Esophagus (tissue), 2 donors: Measurements from ENCODE around the gene MDGA2. TPM values are rescaled to one million over a fixed set of nuclear protein-coding genes. Genes with fewer than 3 reads are reported as not detected.

Experiments used
- H3K27ac ChIP-seq, 2 donors: one replicate each; pipeline ENCODE4 v1.5.1; 2013; ENCODE audit warnings: low read depth in 2 of 2, mild to moderate bottlenecking in 2 of 2, inconsistent platforms in 1 of 2, low read length in 1 of 2, moderate library complexity in 1 of 2
- H3K27me3 ChIP-seq, 2 donors: one replicate each; pipeline ENCODE4 v1.6.1; 2013; ENCODE audit warnings: low read length in 2 of 2, control low read depth in 1 of 2, mild to moderate bottlenecking in 1 of 2; ENCODE audit not compliant: insufficient read depth in 2 of 2, control insufficient read depth in 1 of 2
- H3K36me3 ChIP-seq, 2 donors: one replicate each; pipeline ENCODE4 v1.6.1; 2013; ENCODE audit warnings: low read length in 1 of 2; ENCODE audit not compliant: control insufficient read depth in 2 of 2, insufficient read depth in 2 of 2
- H3K4me1 ChIP-seq, 2 donors: one replicate each; pipeline ENCODE4 v1.6.1; 2013; ENCODE audit warnings: low read length in 1 of 2; ENCODE audit not compliant: control insufficient read depth in 2 of 2, insufficient read depth in 2 of 2
- H3K4me3 ChIP-seq, 2 donors: one replicate each; pipeline ENCODE4 v1.5.1; 2013; ENCODE audit warnings: low read length in 2 of 2, mild to moderate bottlenecking in 2 of 2, low read depth in 1 of 2, moderate library complexity in 1 of 2
- H3K9me3 ChIP-seq, 2 donors: one replicate each; pipeline ENCODE4 v1.6.1; 2013; ENCODE audit warnings: mild to moderate bottlenecking in 2 of 2, low read depth in 1 of 2, low read length in 1 of 2, moderate library complexity in 1 of 2; ENCODE audit not compliant: control insufficient read depth in 2 of 2, insufficient read depth in 1 of 2
- WGBS, 2 donors: extraction: QIAGEN DNeasy Blood & Tissue Kit; methylation state at CpG; one replicate each; pipeline ENCODE4 v1.1.7; 2013; 5-methylcytosine and 5-hydroxymethylcytosine counted together
- polyA plus RNA-seq, 2 donors: library from polyadenylated mRNA; stranded (reverse); fragments of 200-250 nt; gene quantifications; one replicate each; pipeline ENCODE4 v1.2.3, GENCODE V29; 2013
- donor health status: healthy with polysubstance abuse.
- donor health status: Bipolar disorder and iron deficiency.

MDGA2 gene
- polyA plus RNA-seq, 2 donors = not detected

DNA sequence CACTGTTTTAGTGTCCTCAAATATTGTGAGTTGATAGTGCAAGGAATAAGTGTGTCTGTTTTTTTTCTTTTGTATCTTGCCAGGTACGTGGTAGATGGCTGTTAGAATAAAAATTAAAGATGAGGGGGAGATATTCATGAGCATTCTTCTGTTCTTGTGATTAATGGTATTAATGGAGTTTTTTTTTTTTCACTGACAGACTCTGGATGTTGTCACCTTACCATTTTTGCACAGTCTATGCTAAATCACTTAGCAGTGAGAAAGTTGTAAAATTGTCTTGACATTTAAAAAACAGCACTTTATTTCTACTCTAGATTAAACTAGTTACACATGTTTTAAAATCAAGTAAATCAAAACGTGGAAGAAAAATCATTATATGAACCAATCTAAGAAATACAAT, 204.3 kb downstream of the MDGA2 start:
- H3K27ac ChIP-seq = no peak overlapping the region
- 34 to 45% methylated on average over 2 of the region's 2 CpGs for WGBS, 2 donors
- H3K9me3 ChIP-seq = no peaks in the 10 kb centered on the region
- no peaks in the 10 kb centered on the region for H3K27me3 ChIP-seq
- H3K4me1 ChIP-seq = no peaks in the 10 kb centered on the region
- H3K4me3 ChIP-seq = no peak overlapping the region
- H3K36me3 ChIP-seq = no peaks in the 10 kb centered on the region

DNA sequence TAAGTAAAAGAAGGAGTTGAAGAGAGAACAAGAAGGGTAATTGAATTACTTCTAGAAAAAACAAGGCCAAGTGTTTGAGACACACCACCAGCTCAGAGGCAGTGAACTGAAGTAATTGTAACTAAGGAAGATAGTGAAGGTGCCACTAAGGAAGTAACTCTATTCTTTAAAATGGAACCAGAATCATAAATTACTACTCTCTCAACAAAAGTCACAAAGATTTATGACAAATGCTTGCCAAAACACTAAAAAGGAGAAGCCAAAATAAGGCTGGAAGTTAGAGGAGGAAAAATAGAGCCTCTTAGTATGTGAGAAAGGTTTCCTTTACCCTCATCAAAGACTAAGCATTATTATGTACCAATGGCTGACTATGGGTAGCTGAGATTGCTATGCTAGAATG, 208.5 kb downstream of the MDGA2 start:
- H3K4me1 ChIP-seq = no peaks in the 10 kb centered on the region
- H3K9me3 ChIP-seq = no peaks in the 10 kb centered on the region
- H3K27ac ChIP-seq = no peak overlapping the region
- no peaks in the 10 kb centered on the region for H3K27me3 ChIP-seq
- no peak overlapping the region for H3K4me3 ChIP-seq
- no peaks in the 10 kb centered on the region for H3K36me3 ChIP-seq

DNA sequence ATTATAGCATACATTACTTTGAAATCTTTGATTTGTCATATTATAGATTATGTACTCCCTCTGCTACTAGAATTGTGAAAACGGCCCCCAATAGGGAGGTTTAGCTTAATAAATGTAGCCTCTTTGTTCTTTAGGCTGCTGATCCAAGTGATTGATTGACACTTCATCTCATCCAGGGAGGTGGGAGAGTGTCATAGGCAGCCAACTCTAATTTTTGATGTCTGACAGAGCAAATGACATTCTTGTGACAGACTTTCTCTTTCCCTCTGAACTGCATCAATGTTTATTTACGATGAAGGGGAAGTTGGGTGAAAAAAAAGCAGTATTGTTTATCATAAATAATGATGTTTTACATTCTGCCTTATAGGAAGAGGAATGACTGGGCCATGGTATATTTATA, 221.4 kb downstream of the MDGA2 start:
- Histone ChIP-seq H3K27me3 (no peaks in the 10 kb centered on the region), H3K27ac (no peak overlapping the region), H3K4me3 (no peak overlapping the region), H3K36me3 (no peaks in the 10 kb centered on the region), H3K9me3 (no peaks in the 10 kb centered on the region), H3K4me1 (no peaks in the 10 kb centered on the region)
- WGBS, 2 donors = 56 to 63% methylated on average over 2 of the region's 2 CpGs

DNA sequence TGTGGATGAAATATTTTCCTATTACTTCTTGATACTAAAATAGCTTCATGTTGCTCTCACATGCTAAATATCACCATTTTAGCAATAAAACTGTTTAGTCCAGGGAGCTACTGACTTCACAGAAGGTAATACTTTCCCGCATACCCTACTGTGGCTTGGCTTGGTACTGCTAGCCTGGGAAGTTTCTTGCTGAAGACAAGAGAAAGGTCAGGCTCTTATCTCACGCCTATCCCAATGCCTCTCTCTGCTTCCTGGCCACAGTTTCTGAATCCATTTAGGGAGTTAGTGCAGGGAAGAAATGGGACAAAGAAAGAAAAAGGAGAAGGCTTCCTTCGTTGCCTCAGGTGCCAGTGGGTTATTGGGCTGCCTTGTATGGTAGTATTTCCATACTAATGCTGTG, 228.3 kb downstream of the MDGA2 start:
- H3K4me1 ChIP-seq = no peaks in the 10 kb centered on the region
- WGBS, 2 donors = 62 to 63% methylated on average over 3 of the region's 3 CpGs
- H3K4me3 ChIP-seq = no peak overlapping the region
- no peak overlapping the region for H3K27ac ChIP-seq
- no peaks in the 10 kb centered on the region for H3K27me3 ChIP-seq
- H3K9me3 ChIP-seq = no peaks in the 10 kb centered on the region
- no peaks in the 10 kb centered on the region for H3K36me3 ChIP-seq

DNA sequence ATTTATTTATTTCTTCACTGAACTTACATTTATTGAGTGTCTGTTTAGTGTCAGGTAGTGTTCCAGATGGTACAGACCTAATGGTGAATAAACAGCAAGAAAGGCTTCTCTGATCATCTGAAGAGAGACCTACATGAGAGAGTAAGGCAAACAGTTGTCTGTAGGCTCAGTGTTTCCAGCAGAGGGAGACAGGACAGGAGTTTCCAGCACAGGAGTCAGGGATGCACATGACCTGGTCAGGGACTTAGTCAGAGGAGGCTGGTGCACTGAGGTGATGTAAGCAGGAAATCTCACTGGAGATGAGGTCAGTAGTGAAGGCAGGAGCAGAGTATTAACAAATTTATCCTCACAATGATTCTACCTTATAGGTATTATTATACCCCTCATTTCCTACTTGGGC, 233.2 kb downstream of the MDGA2 start:
- Histone ChIP-seq H3K36me3 (no peaks in the 10 kb centered on the region), H3K9me3 (peaks cover 0 to 3% of the 10 kb centered on the region in 2 donors), H3K27me3 (no peaks in the 10 kb centered on the region), H3K4me1 (no peaks in the 10 kb centered on the region), H3K4me3 (no peak overlapping the region), H3K27ac (no peak overlapping the region)

DNA sequence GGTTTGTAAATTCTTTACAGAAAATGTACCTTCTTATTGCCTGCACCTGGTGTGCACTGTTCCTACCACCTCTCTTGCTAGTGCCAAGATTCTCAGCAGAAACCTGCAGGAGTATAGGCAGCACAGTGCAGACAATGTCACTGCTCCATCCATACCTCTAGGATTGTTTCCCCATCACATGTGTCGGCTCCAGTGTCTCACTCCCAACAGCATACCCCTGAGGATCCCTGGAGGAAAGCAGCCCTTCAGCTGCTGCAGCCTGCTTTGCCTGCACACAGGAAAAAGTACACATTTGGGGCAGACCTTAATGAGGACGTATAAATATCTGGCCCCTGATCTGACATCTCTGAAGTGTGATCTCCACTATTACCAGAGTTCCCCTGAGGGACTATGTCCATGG, 235.5 kb downstream of the MDGA2 start:
- Histone ChIP-seq H3K36me3 (no peaks in the 10 kb centered on the region), H3K27ac (no peak overlapping the region), H3K9me3 (peaks cover 0 to 3% of the 10 kb centered on the region in 2 donors), H3K4me3 (no peak overlapping the region), H3K27me3 (no peaks in the 10 kb centered on the region), H3K4me1 (no peaks in the 10 kb centered on the region)
- WGBS, 2 donors = 67% methylated on average over 2 of the region's 2 CpGs

DNA sequence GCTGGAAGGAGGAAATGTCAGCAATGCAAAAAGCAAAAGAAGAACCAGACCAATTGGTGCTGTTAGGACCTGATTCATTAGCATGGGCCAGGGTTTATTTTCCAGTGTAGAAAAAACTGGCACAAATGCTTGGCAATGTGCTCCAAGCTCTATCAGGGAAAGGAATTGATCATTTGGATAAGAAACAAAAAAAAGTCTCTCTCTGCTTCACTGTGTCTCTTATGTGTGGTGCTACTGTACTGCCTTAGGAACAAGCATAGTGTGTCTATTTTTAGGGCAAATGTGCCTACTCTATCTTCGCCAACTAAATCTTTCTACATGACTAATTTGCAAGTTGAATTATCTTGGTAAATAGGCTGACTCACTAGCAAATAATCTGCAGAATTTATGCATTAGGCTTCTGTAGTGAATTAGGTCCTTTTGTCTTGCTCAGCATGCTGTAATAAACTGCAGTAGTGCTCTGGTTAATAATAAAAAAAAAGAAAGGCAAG, 236.7 kb downstream of the MDGA2 start:
- Histone ChIP-seq H3K4me3 (no peak overlapping the region), H3K27me3 (no peaks in the 10 kb centered on the region), H3K27ac (no peak overlapping the region), H3K4me1 (no peaks in the 10 kb centered on the region), H3K36me3 (no peaks in the 10 kb centered on the region), H3K9me3 (peaks cover 0 to 3% of the 10 kb centered on the region in 2 donors)
- 29 to 37% methylated on average over 1 of the region's 1 CpG for WGBS, 2 donors

DNA sequence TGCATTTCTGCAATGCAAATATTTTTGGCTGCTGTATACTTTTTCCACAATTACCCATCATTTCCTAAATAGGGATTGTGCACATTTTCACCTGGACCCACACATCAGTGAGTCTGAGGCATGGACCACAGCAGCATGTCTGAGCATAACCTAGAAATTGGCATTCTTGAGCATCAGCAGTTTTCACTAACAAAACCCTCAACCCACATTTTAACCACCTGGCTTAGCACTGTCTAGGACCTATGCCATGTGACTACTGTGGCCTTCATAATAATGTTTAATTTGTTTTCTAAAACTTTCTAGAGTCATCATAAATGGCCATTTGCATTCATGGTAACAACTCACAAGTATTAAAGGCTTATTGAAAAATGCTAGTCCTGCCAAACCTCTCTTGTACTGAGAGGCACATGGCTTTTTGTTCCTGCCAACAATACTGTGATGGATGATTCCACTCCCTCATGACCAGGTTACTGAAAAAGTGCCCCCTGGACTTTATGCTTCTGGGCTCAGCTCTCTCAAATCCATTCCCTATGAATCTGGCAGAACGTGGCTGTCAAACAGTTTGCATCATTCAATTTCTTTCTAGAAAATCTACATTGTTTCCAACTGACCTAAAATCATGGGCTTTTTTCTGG, 240.0 kb downstream of the MDGA2 start:
- no peaks in the 10 kb centered on the region for H3K36me3 ChIP-seq
- H3K9me3 ChIP-seq = no peaks in the 10 kb centered on the region
- no peaks in the 10 kb centered on the region for H3K4me1 ChIP-seq
- WGBS, 2 donors = 30 to 31% methylated on average over 1 of the region's 1 CpG
- H3K27ac ChIP-seq = no peak overlapping the region
- no peaks in the 10 kb centered on the region for H3K27me3 ChIP-seq
- no peak overlapping the region for H3K4me3 ChIP-seq

DNA sequence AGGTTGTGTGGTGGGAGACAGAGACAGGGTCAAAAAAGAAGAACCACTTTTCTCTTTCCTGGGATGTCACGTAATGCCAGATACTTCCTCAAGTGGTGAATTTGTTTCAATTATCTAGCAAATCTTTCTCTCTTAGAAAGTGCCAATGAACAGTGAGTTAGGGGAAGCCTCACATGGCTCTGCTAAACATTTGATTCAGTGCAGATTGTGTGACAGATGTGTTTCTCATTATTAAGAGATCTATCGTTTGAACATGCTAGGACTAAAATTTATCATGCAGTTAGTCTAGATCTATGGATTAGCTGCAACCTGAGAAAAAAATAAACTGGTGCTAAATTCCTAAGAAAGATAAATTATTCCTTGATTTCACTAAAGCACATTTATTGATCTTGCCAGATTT, 247.8 kb downstream of the MDGA2 start:
- Histone ChIP-seq H3K4me3 (no peak overlapping the region), H3K36me3 (no peaks in the 10 kb centered on the region), H3K9me3 (no peaks in the 10 kb centered on the region), H3K27ac (no peak overlapping the region), H3K27me3 (no peaks in the 10 kb centered on the region), H3K4me1 (no peaks in the 10 kb centered on the region)
- 58 to 60% methylated on average over 2 of the region's 2 CpGs for WGBS, 2 donors

DNA sequence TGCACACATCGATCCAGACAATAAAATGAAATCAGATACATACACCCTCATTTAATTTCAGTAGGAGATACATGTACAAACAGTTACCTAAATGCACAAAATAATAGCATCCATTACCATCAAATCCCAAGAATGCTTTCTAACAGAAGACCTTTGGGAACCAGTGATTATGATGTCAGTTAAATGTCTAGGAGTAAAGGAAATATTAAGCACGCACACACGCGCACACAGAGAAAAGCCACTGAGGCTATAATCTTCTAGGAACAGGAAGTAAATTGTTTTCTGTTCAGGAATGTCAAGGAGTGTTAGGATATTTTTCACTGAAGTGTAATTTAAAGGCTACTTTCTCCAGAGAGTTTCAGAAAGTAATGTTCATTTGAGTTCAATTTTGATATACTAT, 250.1 kb downstream of the MDGA2 start:
- Histone ChIP-seq H3K27ac (no peak overlapping the region), H3K4me1 (no peaks in the 10 kb centered on the region), H3K36me3 (no peaks in the 10 kb centered on the region), H3K4me3 (no peak overlapping the region), H3K27me3 (no peaks in the 10 kb centered on the region), H3K9me3 (no peaks in the 10 kb centered on the region)
- WGBS, 2 donors = 62 to 63% methylated on average over 4 of the region's 4 CpGs
